Astrocyte (in vitro differentiated cells and primary cell): Measurements from ENCODE around the gene VOPP1. TPM values are rescaled to one million over a fixed set of nuclear protein-coding genes. Genes with fewer than 3 reads are reported as not detected.

Source experiments
- DNase-seq: peaks from one replicate; pipeline ENCODE4 v3.0.0-alpha.2; 2010; ENCODE audit warnings: low read depth
- FAIRE-seq: peaks from 2 replicates; lab custom pipeline; 2011; peaks lifted over from hg19 to GRCh38; lab: Jason Lieb, UNC
- H2AFZ ChIP-seq: 2 replicates; pipeline ENCODE4 v1.6.0; 2012; ENCODE audit warnings: low read depth, low read length, inconsistent platforms
- H3K27ac ChIP-seq: 2 replicates; pipeline ENCODE4 v1.5.1; 2011; ENCODE audit warnings: low read depth, low read length, inconsistent platforms
- H3K27me3 ChIP-seq: 2 replicates; pipeline ENCODE4 v1.6.0; 2011; ENCODE audit warnings: low read length, inconsistent platforms; ENCODE audit not compliant: insufficient read depth
- H3K36me3 ChIP-seq: 2 replicates; pipeline ENCODE4 v1.5.1; 2011; ENCODE audit warnings: low read length, inconsistent platforms; ENCODE audit not compliant: insufficient read depth
- H3K4me1 ChIP-seq: 2 replicates; pipeline ENCODE4 v1.5.1; 2011; ENCODE audit warnings: low read length, inconsistent platforms; ENCODE audit not compliant: insufficient read depth
- H3K4me2 ChIP-seq: 2 replicates; pipeline ENCODE4 v1.6.0; 2012; ENCODE audit warnings: low read length, inconsistent platforms
- H3K4me3 ChIP-seq: 2 replicates; pipeline ENCODE4 v1.5.1; 2011; ENCODE audit warnings: low read depth, mild to moderate bottlenecking, low read length, inconsistent platforms; ENCODE audit not compliant: insufficient read depth
- H3K79me2 ChIP-seq: 2 replicates; pipeline ENCODE4 v1.6.0; 2012; ENCODE audit warnings: mild to moderate bottlenecking, low read length, inconsistent platforms; ENCODE audit not compliant: insufficient read depth
- H3K9ac ChIP-seq: 2 replicates; pipeline ENCODE4 v1.6.0; 2012; ENCODE audit warnings: mild to moderate bottlenecking, low read length, inconsistent platforms
- H3K9me3 ChIP-seq: 2 replicates; pipeline ENCODE4 v1.5.1; 2012; ENCODE audit warnings: low read depth, mild to moderate bottlenecking, low read length, inconsistent platforms; ENCODE audit not compliant: insufficient read depth
- H4K20me1 ChIP-seq: 2 replicates; pipeline ENCODE4 v1.6.0; 2012; ENCODE audit warnings: low read length, inconsistent platforms; ENCODE audit not compliant: insufficient read depth
- H3K27ac Mint-ChIP-seq: one replicate; pipeline ENCODE4 v1.8.0; 2021; ENCODE audit warnings: mild to moderate bottlenecking, mixed read lengths; ENCODE audit not compliant: unreplicated experiment
- H3K27me3 Mint-ChIP-seq: one replicate; pipeline ENCODE4 v1.8.0; 2021; ENCODE audit warnings: low read depth, mixed read lengths; ENCODE audit not compliant: unreplicated experiment
- H3K36me3 Mint-ChIP-seq: one replicate; pipeline ENCODE4 v1.8.0; 2021; ENCODE audit warnings: low read depth, mixed read lengths; ENCODE audit not compliant: unreplicated experiment
- H3K4me1 Mint-ChIP-seq: one replicate; pipeline ENCODE4 v1.8.0; 2021; ENCODE audit warnings: low read depth, mixed read lengths; ENCODE audit not compliant: unreplicated experiment
- H3K4me3 Mint-ChIP-seq: one replicate; pipeline ENCODE4 v1.8.0; 2021; ENCODE audit warnings: mild to moderate bottlenecking, moderate library complexity, mixed read lengths; ENCODE audit not compliant: unreplicated experiment
- H3K9me3 Mint-ChIP-seq: one replicate; pipeline ENCODE4 v1.8.0; 2021; ENCODE audit warnings: mild to moderate bottlenecking, mixed read lengths; ENCODE audit not compliant: unreplicated experiment
- EZH2 ChIP-seq: IDR thresholded peaks from 2 replicates; pipeline ENCODE4 v1.6.1; 2012; ENCODE audit warnings: mild to moderate bottlenecking, low read length, inconsistent platforms; ENCODE audit not compliant: insufficient read depth
- total RNA-seq: library from RNA; stranded (reverse); gene quantifications from 2 replicates; pipeline ENCODE4 v1.2.1, GENCODE V29; 2021
- TF ChIP-seq, protein P1 (sequence below): IDR thresholded peaks from 2 replicates; pipeline ENCODE4 v1.5.1; 2011; ENCODE audit warnings: low read depth, mild to moderate bottlenecking, inconsistent platforms, low read length, moderate library complexity; ENCODE audit not compliant: insufficient read depth

The VOPP1 gene
- total RNA-seq, 1 donor from 2014 or later = 133 TPM

DNA sequence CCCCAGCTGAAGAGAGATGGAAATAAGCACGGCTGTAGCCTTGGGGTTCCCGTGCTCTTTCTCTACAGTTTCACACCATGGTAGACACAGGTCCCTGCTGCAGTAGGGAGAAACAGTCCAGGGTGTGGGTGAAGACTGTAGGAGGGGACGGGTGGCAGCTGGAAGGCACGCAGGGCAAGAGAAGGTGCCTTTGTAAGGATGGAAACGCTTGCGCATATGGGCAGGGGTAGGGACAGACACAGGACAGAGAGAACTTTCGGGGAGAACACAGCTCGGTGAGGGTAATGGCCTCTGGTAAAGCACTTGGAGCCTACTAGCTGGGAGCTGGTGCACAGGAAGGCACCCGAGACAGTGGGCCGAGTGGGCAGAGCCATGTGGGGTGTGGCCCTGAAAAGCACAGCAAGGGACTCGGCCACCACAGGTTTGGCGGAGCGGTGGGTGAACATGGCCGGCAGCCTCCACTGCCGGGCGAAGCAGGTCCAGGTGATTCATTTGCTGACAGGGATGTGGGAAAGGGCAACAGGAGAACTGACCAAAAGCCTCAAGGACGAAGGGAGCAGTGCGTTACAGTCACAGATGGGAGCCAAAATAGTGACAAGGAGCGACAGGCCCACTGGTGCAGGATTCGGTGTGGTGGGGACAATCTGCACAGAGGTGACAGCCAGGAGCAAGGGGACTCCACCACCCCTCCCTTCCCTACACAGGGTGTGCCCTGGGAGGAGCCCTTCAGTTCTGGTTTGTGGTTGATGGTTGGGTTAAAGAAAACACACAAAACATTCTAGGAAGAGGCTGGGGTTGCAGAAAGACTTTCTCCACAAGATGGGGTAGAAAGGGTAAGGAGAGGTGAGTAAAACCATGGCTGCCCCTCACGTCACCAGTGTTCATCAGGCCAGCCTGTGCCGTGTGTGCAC, 97.1 kb downstream of the VOPP1 start:
- Mint-ChIP-seq H3K36me3 (peaks cover 12% of the 10 kb centered on the region), H3K27ac (no peak overlapping the region), H3K4me1 (peaks cover 39% of the 10 kb centered on the region), H3K27me3 (no peaks in the 10 kb centered on the region), H3K9me3 (no peaks in the 10 kb centered on the region), H3K4me3 (peak overlapping the region; percentile 16)
- Histone ChIP-seq H3K4me1 (peaks cover 37% of the 10 kb centered on the region), H3K4me2 (peak overlapping the region; percentile 69), H3K36me3 (no peaks in the 10 kb centered on the region), H3K9me3 (no peaks in the 10 kb centered on the region), H4K20me1 (peaks cover 48% of the 10 kb centered on the region), H3K27me3 (no peaks in the 10 kb centered on the region), H3K9ac (peak overlapping the region; percentile 25), H3K27ac (peak overlapping the region; percentile 61), H3K4me3 (no peak overlapping the region), H2AFZ (no peak overlapping the region), H3K79me2 (peaks cover 7% of the 10 kb centered on the region)
- no peak for FAIRE-seq
- DNase-seq = no peak
- no peak for TF ChIP-seq EZH2
- TF ChIP-seq, protein P1, sequence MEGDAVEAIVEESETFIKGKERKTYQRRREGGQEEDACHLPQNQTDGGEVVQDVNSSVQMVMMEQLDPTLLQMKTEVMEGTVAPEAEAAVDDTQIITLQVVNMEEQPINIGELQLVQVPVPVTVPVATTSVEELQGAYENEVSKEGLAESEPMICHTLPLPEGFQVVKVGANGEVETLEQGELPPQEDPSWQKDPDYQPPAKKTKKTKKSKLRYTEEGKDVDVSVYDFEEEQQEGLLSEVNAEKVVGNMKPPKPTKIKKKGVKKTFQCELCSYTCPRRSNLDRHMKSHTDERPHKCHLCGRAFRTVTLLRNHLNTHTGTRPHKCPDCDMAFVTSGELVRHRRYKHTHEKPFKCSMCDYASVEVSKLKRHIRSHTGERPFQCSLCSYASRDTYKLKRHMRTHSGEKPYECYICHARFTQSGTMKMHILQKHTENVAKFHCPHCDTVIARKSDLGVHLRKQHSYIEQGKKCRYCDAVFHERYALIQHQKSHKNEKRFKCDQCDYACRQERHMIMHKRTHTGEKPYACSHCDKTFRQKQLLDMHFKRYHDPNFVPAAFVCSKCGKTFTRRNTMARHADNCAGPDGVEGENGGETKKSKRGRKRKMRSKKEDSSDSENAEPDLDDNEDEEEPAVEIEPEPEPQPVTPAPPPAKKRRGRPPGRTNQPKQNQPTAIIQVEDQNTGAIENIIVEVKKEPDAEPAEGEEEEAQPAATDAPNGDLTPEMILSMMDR = no peak

GRCh38 chr7:55473932-55474331, 98.4 kb downstream of the VOPP1 start:
- Mint-ChIP-seq H3K4me1 (peaks cover 40% of the 10 kb centered on the region), H3K4me3 (no peak overlapping the region), H3K9me3 (no peaks in the 10 kb centered on the region), H3K27ac (no peak overlapping the region), H3K27me3 (no peaks in the 10 kb centered on the region), H3K36me3 (peaks cover 12% of the 10 kb centered on the region)
- H3K79me2 ChIP-seq = peaks cover 7% of the 10 kb centered on the region
- H3K4me3 ChIP-seq = no peak overlapping the region
- H3K9me3 ChIP-seq = no peaks in the 10 kb centered on the region
- no peak for FAIRE-seq
- H3K36me3 ChIP-seq = peaks cover 3% of the 10 kb centered on the region
- no peak overlapping the region for H3K27ac ChIP-seq
- peaks cover 58% of the 10 kb centered on the region for H4K20me1 ChIP-seq
- H3K4me2 ChIP-seq = no peak overlapping the region
- no peak overlapping the region for H3K9ac ChIP-seq
- H2AFZ ChIP-seq = no peak overlapping the region
- no peaks in the 10 kb centered on the region for H3K27me3 ChIP-seq
- peaks cover 37% of the 10 kb centered on the region for H3K4me1 ChIP-seq
- no peak for DNase-seq
- TF ChIP-seq EZH2 = no peak
- TF ChIP-seq, protein P1 = no peak
